ENCODE data around the gene ATXN2L.
"Not testable (repeated sequence)": the region's sequence is repeated elsewhere in the genome, so short reads cannot be mapped to it uniquely, and the experiment has no call there.

Gene ATXN2L

GRCh38 chr16:28873543-28874201 lies 50.9 kb downstream of the ATXN2L start:
- H3K27ac Mint-ChIP-seq: no peak overlapping the region
- DNase-seq (peak; percentile 68), ATAC-seq (peak; percentile 64)
- peaks cover 9% of the 10 kb centered on the region for H3K36me3 Mint-ChIP-seq (ENCODE audit: low read depth)
- H3K9me3 Mint-ChIP-seq: no peaks in the 10 kb centered on the region
- peaks cover 2% of the 10 kb centered on the region for H3K4me1 Mint-ChIP-seq
- H3K4me3 Mint-ChIP-seq: no peak overlapping the region
- no peaks in the 10 kb centered on the region for H3K27me3 Mint-ChIP-seq

GRCh38 chr16:28874406-28874805 lies 51.6 kb downstream of the ATXN2L start:
- Mint-ChIP-seq H3K27me3 (no peaks in the 10 kb centered on the region), H3K4me3 (no peak overlapping the region), H3K9me3 (no peaks in the 10 kb centered on the region), H3K27ac (no peak overlapping the region), H3K36me3 (ENCODE audit: low read depth) (peaks cover 7% of the 10 kb centered on the region), H3K4me1 (peaks cover 9% of the 10 kb centered on the region)
- ATAC-seq (no peak), DNase-seq (no peak)

GRCh38 chr16:28875134-28876018 lies 52.6 kb downstream of the ATXN2L start:
- Mint-ChIP-seq H3K27ac (no peak overlapping the region), H3K4me1 (peaks cover 13% of the 10 kb centered on the region), H3K36me3 (ENCODE audit: low read depth) (peaks cover 3% of the 10 kb centered on the region)

GRCh38 chr16:28876019-28876659 lies 53.3 kb downstream of the ATXN2L start:
- Mint-ChIP-seq H3K36me3 (ENCODE audit: low read depth) (peaks cover 3% of the 10 kb centered on the region), H3K27me3 (peaks cover 5% of the 10 kb centered on the region), H3K9me3 (no peaks in the 10 kb centered on the region), H3K4me1 (peaks cover 19% of the 10 kb centered on the region), H3K27ac (no peak overlapping the region), H3K4me3 (no peak overlapping the region)
- ATAC-seq (no peak), DNase-seq (no peak)

More at GRCh38 chr16:28875134-28876018, 52.6 kb downstream of the ATXN2L start:
- ATAC-seq (no peak), DNase-seq (no peak)
- Mint-ChIP-seq H3K27me3 (no peaks in the 10 kb centered on the region), H3K4me3 (no peak overlapping the region), H3K9me3 (no peaks in the 10 kb centered on the region)

- no peaks in the 10 kb centered on the region for H3K9me3 Mint-ChIP-seq
- peaks cover 3% of the 10 kb centered on the region for H3K36me3 Mint-ChIP-seq (ENCODE audit: low read depth)
- peaks cover 8% of the 10 kb centered on the region for H3K27me3 Mint-ChIP-seq
- DNase-seq (no peak), ATAC-seq (no peak)
- no peak overlapping the region for H3K4me3 Mint-ChIP-seq
- no peak overlapping the region for H3K27ac Mint-ChIP-seq
- peaks cover 21% of the 10 kb centered on the region for H3K4me1 Mint-ChIP-seq
These were observed 54.3 kb downstream of the ATXN2L start for GRCh38 chr16:28876973-28877654.

GRCh38 chr16:28877655-28878000 lies 54.8 kb downstream of the ATXN2L start:
- H3K27ac Mint-ChIP-seq: no peak overlapping the region
- no peaks in the 10 kb centered on the region for H3K9me3 Mint-ChIP-seq
- no peak overlapping the region for H3K4me3 Mint-ChIP-seq
- peaks cover 21% of the 10 kb centered on the region for H3K4me1 Mint-ChIP-seq
- peaks cover 10% of the 10 kb centered on the region for H3K27me3 Mint-ChIP-seq
- H3K36me3 Mint-ChIP-seq (ENCODE audit: low read depth): peaks cover 3% of the 10 kb centered on the region
- no peak for ATAC-seq
- DNase-seq: no peak

GRCh38 chr16:28878083-28878926 lies 55.5 kb downstream of the ATXN2L start, which contains the start of gene ATP2A1:
ATP2A1 (plus strand) TSS chr16:28878488; CDS start chr16:28878672, 184 bp downstream.
- ATAC-seq (no peak), DNase-seq (no peak)
- H3K9me3 Mint-ChIP-seq: no peaks in the 10 kb centered on the region
- peak within 1 kb of the TSS; percentile 65 for H3K27ac Mint-ChIP-seq
- peaks cover 10% of the 10 kb centered on the region for H3K27me3 Mint-ChIP-seq
- H3K4me1 Mint-ChIP-seq: peaks cover 21% of the 10 kb centered on the region
- H3K36me3 Mint-ChIP-seq (ENCODE audit: low read depth): peaks cover 3% of the 10 kb centered on the region
- H3K4me3 Mint-ChIP-seq: peak within 1 kb of the TSS; percentile 86

GRCh38 chr16:28879261-28879840 lies 56.6 kb downstream of the ATXN2L start:
- peaks cover 10% of the 10 kb centered on the region for H3K27me3 Mint-ChIP-seq
- no peaks in the 10 kb centered on the region for H3K9me3 Mint-ChIP-seq
- peak overlapping the region; percentile 86 for H3K4me3 Mint-ChIP-seq
- H3K4me1 Mint-ChIP-seq: peaks cover 21% of the 10 kb centered on the region
- peak overlapping the region; percentile 65 for H3K27ac Mint-ChIP-seq
- DNase-seq (no peak), ATAC-seq (peak; percentile 35)
- H3K36me3 Mint-ChIP-seq (ENCODE audit: low read depth): no peaks in the 10 kb centered on the region

- H3K36me3 Mint-ChIP-seq (ENCODE audit: low read depth): no peaks in the 10 kb centered on the region
- H3K27ac Mint-ChIP-seq: peak overlapping the region; percentile 73
- peaks cover 21% of the 10 kb centered on the region for H3K4me1 Mint-ChIP-seq
- ATAC-seq: peak; percentile 92
- DNase-seq: peak; percentile 93
- H3K9me3 Mint-ChIP-seq: no peaks in the 10 kb centered on the region
- H3K4me3 Mint-ChIP-seq: peak overlapping the region; percentile 86
- peaks cover 10% of the 10 kb centered on the region for H3K27me3 Mint-ChIP-seq
These were observed 57.2 kb downstream of the ATXN2L start for GRCh38 chr16:28879841-28880588.

- Mint-ChIP-seq H3K4me3 (peak overlapping the region; percentile 43), H3K27me3 (peaks cover 10% of the 10 kb centered on the region), H3K27ac (no peak overlapping the region), H3K4me1 (peaks cover 21% of the 10 kb centered on the region), H3K9me3 (no peaks in the 10 kb centered on the region), H3K36me3 (ENCODE audit: low read depth) (no peaks in the 10 kb centered on the region)
- ATAC-seq: no peak
- DNase-seq: no peak
These were observed 57.8 kb downstream of the ATXN2L start for GRCh38 chr16:28880589-28880915.

- Mint-ChIP-seq H3K36me3 (ENCODE audit: low read depth) (no peaks in the 10 kb centered on the region), H3K4me3 (peak overlapping the region; percentile 43), H3K27me3 (peaks cover 10% of the 10 kb centered on the region), H3K4me1 (peaks cover 21% of the 10 kb centered on the region), H3K9me3 (no peaks in the 10 kb centered on the region), H3K27ac (no peak overlapping the region)
- DNase-seq (no peak), ATAC-seq (no peak)
These were observed 58.2 kb downstream of the ATXN2L start for GRCh38 chr16:28880955-28881354.

GRCh38 chr16:28881565-28881964 lies 58.8 kb downstream of the ATXN2L start:
- not testable (repeated sequence) for DNase-seq; H3K27me3 Mint-ChIP-seq; ATAC-seq; H3K27ac Mint-ChIP-seq; H3K9me3 Mint-ChIP-seq; H3K36me3 Mint-ChIP-seq (ENCODE audit: low read depth)
- Mint-ChIP-seq H3K4me1 (peaks cover 21% of the 10 kb centered on the region), H3K4me3 (peak overlapping the region; percentile 5)

Measured in activated naive CD8-positive, alpha-beta T cell treated with anti-CD3 and anti-CD28 coated beads, Interleukin-2, amount 50 U/mL, for 24 hours (primary cell).